ENCODE results near the gene ZNF492.
A peak's percentile ranks its signal among the peaks of the same experiment; 100 is the strongest.

Gene ZNF492

DNA sequence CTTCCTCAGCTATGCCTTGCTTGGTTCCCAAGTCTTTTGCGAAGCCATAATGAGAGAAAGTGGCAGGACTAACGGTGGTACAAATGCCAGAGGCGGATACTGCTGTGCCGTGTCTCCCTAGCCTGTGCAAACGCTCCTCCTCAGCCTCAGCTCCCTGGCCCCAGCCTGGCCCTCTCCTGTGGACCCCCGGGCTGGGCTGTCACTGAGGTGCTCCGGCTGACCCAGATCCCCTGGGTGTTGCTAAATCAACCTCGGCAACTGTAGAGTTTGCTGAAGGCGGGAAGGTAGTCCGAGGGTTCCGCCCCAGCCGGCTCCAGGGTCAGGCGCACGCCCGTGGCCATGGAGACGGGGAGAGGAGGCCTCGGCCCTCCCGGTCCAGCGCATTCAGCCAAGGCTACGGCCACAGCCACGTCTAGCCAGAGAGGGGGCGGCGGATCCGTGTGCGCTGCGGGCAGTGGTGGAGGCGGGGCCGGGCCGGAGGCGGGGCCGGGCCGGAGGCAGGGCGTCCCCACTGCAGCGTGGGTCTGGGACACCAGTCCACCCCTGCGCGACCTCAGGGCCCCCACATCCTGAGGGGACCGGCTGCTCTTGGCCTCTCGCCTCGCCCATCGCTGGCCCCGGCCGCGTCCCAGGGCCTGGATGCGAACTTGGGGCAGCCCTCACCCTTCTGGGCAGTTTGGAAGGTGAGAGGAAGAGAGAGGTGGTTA lies 16.4 kb upstream of the ZNF492 start:
- no peaks in the 10 kb centered on the region for H3K36me3 ChIP-seq (ENCODE audit: control insufficient read depth in 2 of 2, insufficient read depth in 2 of 2, low read length in 2 of 2)
- H3K9ac ChIP-seq (ENCODE audit: low read length in 2 of 2) = no peak overlapping the region
- peaks cover 0 to 5% of the 10 kb centered on the region in 2 donors for H3K27me3 ChIP-seq (ENCODE audit: control insufficient read depth in 1 of 2, insufficient read depth in 2 of 2, low read length in 2 of 2)
- H3K4me3 ChIP-seq (ENCODE audit: low read length in 2 of 2) = no peak overlapping the region
- H3K9me3 ChIP-seq (ENCODE audit: control insufficient read depth in 2 of 2, low read length in 2 of 2) = no peaks in the 10 kb centered on the region
- no peak overlapping the region for H3K27ac ChIP-seq (ENCODE audit: low read length)
- H3K4me1 ChIP-seq (ENCODE audit: control insufficient read depth, insufficient read depth, low read length) = peaks cover 2% of the 10 kb centered on the region

DNA sequence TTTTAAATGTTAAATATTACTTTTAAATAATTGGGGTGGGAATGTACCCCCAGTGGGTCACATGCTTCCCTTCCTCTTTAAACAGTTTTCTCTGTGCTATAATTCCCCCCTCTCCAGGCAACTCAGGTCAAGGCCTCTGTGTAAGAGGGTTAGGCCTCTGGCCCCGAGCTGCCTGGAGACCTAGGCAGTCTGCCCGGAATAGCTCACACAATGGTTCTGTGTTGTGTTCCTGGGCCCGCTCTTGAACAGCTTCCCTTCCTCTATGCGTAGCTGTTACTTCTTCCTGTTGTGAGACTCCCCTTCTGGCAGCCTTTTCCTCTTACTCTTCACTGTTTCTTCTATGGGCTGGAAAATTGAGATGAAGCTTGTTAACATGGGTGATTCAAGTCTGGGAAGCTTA lies 14.8 kb upstream of the ZNF492 start:
- Histone ChIP-seq H3K27me3 (ENCODE audit: control insufficient read depth in 1 of 2, insufficient read depth in 2 of 2, low read length in 2 of 2) (peaks cover 7 to 9% of the 10 kb centered on the region in 2 donors), H3K9me3 (ENCODE audit: control insufficient read depth in 2 of 2, low read length in 2 of 2) (no peaks in the 10 kb centered on the region), H3K36me3 (ENCODE audit: control insufficient read depth in 2 of 2, insufficient read depth in 2 of 2, low read length in 2 of 2) (no peaks in the 10 kb centered on the region), H3K27ac (ENCODE audit: low read length) (no peak overlapping the region), H3K4me1 (ENCODE audit: control insufficient read depth, insufficient read depth, low read length) (peaks cover 2% of the 10 kb centered on the region), H3K9ac (ENCODE audit: low read length in 2 of 2) (no peak overlapping the region), H3K4me3 (ENCODE audit: low read length in 2 of 2) (no peak overlapping the region)

- no peaks in the 10 kb centered on the region for H3K36me3 ChIP-seq (ENCODE audit: control insufficient read depth in 2 of 2, insufficient read depth in 2 of 2, low read length in 2 of 2)
- no peak overlapping the region for H3K4me3 ChIP-seq (ENCODE audit: low read length in 2 of 2)
- no peaks in the 10 kb centered on the region for H3K9me3 ChIP-seq (ENCODE audit: control insufficient read depth in 2 of 2, low read length in 2 of 2)
- H3K27me3 ChIP-seq (ENCODE audit: control insufficient read depth in 1 of 2, insufficient read depth in 2 of 2, low read length in 2 of 2) = peaks cover 7 to 9% of the 10 kb centered on the region in 2 donors
- H3K27ac ChIP-seq (ENCODE audit: low read length) = no peak overlapping the region
- peaks cover 2% of the 10 kb centered on the region for H3K4me1 ChIP-seq (ENCODE audit: control insufficient read depth, insufficient read depth, low read length)
- no peak overlapping the region for H3K9ac ChIP-seq (ENCODE audit: low read length in 2 of 2)
These were observed 14.2 kb upstream of the ZNF492 start for GRCh38 chr19:22619932-22620331.

DNA sequence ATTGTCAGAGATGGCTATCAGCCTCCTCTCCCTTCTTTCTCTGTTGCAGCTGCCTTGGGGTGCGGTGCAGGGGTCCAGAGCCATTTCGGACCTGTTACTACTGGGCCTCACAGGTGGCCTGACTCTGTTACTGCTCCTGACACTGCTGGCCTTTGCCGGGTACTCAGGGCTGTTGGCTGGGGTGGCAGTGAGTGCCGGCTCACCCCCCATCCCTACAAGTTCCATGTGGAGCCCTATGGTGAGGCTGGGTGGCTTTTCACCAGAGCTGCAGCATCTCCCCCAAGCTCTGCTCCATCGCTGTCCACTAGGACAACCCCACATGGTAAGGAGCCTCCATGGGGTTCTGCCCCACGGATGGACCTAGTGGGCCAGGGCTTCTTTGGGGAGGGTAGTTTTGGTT lies 13.7 kb upstream of the ZNF492 start:
- peaks cover 7 to 9% of the 10 kb centered on the region in 2 donors for H3K27me3 ChIP-seq (ENCODE audit: control insufficient read depth in 1 of 2, insufficient read depth in 2 of 2, low read length in 2 of 2)
- peaks cover 2% of the 10 kb centered on the region for H3K4me1 ChIP-seq (ENCODE audit: control insufficient read depth, insufficient read depth, low read length)
- H3K27ac ChIP-seq (ENCODE audit: low read length) = no peak overlapping the region
- no peak overlapping the region for H3K4me3 ChIP-seq (ENCODE audit: low read length in 2 of 2)
- no peaks in the 10 kb centered on the region for H3K9me3 ChIP-seq (ENCODE audit: control insufficient read depth in 2 of 2, low read length in 2 of 2)
- H3K36me3 ChIP-seq (ENCODE audit: control insufficient read depth in 2 of 2, insufficient read depth in 2 of 2, low read length in 2 of 2) = no peaks in the 10 kb centered on the region
- H3K9ac ChIP-seq (ENCODE audit: low read length in 2 of 2) = no peak overlapping the region

GRCh38 chr19:22620912-22621311 lies 13.2 kb upstream of the ZNF492 start:
- peaks cover 2% of the 10 kb centered on the region for H3K4me1 ChIP-seq (ENCODE audit: control insufficient read depth, insufficient read depth, low read length)
- peaks cover 7 to 9% of the 10 kb centered on the region in 2 donors for H3K27me3 ChIP-seq (ENCODE audit: control insufficient read depth in 1 of 2, insufficient read depth in 2 of 2, low read length in 2 of 2)
- H3K4me3 ChIP-seq (ENCODE audit: low read length in 2 of 2) = no peak overlapping the region
- H3K9me3 ChIP-seq (ENCODE audit: control insufficient read depth in 2 of 2, low read length in 2 of 2) = no peaks in the 10 kb centered on the region
- H3K36me3 ChIP-seq (ENCODE audit: control insufficient read depth in 2 of 2, insufficient read depth in 2 of 2, low read length in 2 of 2) = no peaks in the 10 kb centered on the region
- no peak overlapping the region for H3K9ac ChIP-seq (ENCODE audit: low read length in 2 of 2)
- H3K27ac ChIP-seq (ENCODE audit: low read length) = no peak overlapping the region

- no peaks in the 10 kb centered on the region for H3K9me3 ChIP-seq (ENCODE audit: control insufficient read depth in 2 of 2, low read length in 2 of 2)
- H3K27me3 ChIP-seq (ENCODE audit: control insufficient read depth in 1 of 2, insufficient read depth in 2 of 2, low read length in 2 of 2) = peaks cover 7 to 9% of the 10 kb centered on the region in 2 donors
- no peak overlapping the region for H3K4me3 ChIP-seq (ENCODE audit: low read length in 2 of 2)
- H3K4me1 ChIP-seq (ENCODE audit: control insufficient read depth, insufficient read depth, low read length) = peaks cover 2% of the 10 kb centered on the region
- H3K36me3 ChIP-seq (ENCODE audit: control insufficient read depth in 2 of 2, insufficient read depth in 2 of 2, low read length in 2 of 2) = no peaks in the 10 kb centered on the region
- H3K9ac ChIP-seq (ENCODE audit: low read length in 2 of 2) = no peak overlapping the region
- no peak overlapping the region for H3K27ac ChIP-seq (ENCODE audit: low read length)
These were observed 12.1 kb upstream of the ZNF492 start for GRCh38 chr19:22622020-22622419.

GRCh38 chr19:22622901-22623840 lies 11.0 kb upstream of the ZNF492 start:
- H3K27me3 ChIP-seq (ENCODE audit: control insufficient read depth in 1 of 2, insufficient read depth in 2 of 2, low read length in 2 of 2) = peaks cover 7 to 9% of the 10 kb centered on the region in 2 donors
- peak overlapping the region in 1 of 2 donors; percentile 22 for H3K4me3 ChIP-seq (ENCODE audit: low read length in 2 of 2)
- no peak overlapping the region for H3K9ac ChIP-seq (ENCODE audit: low read length in 2 of 2)
- H3K36me3 ChIP-seq (ENCODE audit: control insufficient read depth in 2 of 2, insufficient read depth in 2 of 2, low read length in 2 of 2) = no peaks in the 10 kb centered on the region
- H3K4me1 ChIP-seq (ENCODE audit: control insufficient read depth, insufficient read depth, low read length) = no peaks in the 10 kb centered on the region
- H3K9me3 ChIP-seq (ENCODE audit: control insufficient read depth in 2 of 2, low read length in 2 of 2) = no peaks in the 10 kb centered on the region
- H3K27ac ChIP-seq (ENCODE audit: low read length) = no peak overlapping the region

- Histone ChIP-seq H3K36me3 (ENCODE audit: control insufficient read depth in 2 of 2, insufficient read depth in 2 of 2, low read length in 2 of 2) (no peaks in the 10 kb centered on the region), H3K9me3 (ENCODE audit: control insufficient read depth in 2 of 2, low read length in 2 of 2) (no peaks in the 10 kb centered on the region), H3K4me3 (ENCODE audit: low read length in 2 of 2) (no peak overlapping the region), H3K27me3 (ENCODE audit: control insufficient read depth in 1 of 2, insufficient read depth in 2 of 2, low read length in 2 of 2) (peaks cover 7 to 9% of the 10 kb centered on the region in 2 donors), H3K4me1 (ENCODE audit: control insufficient read depth, insufficient read depth, low read length) (no peaks in the 10 kb centered on the region), H3K9ac (ENCODE audit: low read length in 2 of 2) (no peak overlapping the region), H3K27ac (ENCODE audit: low read length) (no peak overlapping the region)
These were observed 10.3 kb upstream of the ZNF492 start for GRCh38 chr19:22623841-22624221.

GRCh38 chr19:22625266-22626035 lies 8.7 kb upstream of the ZNF492 start:
- no peaks in the 10 kb centered on the region for H3K4me1 ChIP-seq (ENCODE audit: control insufficient read depth, insufficient read depth, low read length)
- H3K27ac ChIP-seq (ENCODE audit: low read length) = no peak overlapping the region
- H3K9me3 ChIP-seq (ENCODE audit: control insufficient read depth in 2 of 2, low read length in 2 of 2) = no peaks in the 10 kb centered on the region
- H3K4me3 ChIP-seq (ENCODE audit: low read length in 2 of 2) = no peak overlapping the region
- peaks cover 5 to 9% of the 10 kb centered on the region in 2 donors for H3K27me3 ChIP-seq (ENCODE audit: control insufficient read depth in 1 of 2, insufficient read depth in 2 of 2, low read length in 2 of 2)
- no peak overlapping the region for H3K9ac ChIP-seq (ENCODE audit: low read length in 2 of 2)
- no peaks in the 10 kb centered on the region for H3K36me3 ChIP-seq (ENCODE audit: control insufficient read depth in 2 of 2, insufficient read depth in 2 of 2, low read length in 2 of 2)

DNA sequence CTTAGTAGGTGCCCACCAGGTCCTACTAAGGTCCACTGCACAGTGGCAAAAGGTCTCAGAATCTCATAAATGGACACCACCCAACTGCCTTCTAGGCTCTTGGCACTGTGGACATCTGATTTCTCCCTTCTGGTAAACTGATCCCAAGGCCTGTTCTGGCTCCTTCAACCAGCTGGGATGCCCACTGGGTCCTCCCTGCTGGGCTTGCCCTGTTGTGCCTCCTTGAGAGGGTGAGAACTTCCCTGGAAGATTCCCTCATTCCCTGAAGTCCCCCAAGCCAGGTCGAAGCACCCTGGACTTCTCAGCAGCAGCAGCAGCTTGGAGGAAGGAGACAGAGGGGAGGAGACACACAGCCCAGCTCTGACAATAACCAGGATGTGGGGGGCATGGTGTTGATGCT lies 6.6 kb upstream of the ZNF492 start:
- H3K27me3 ChIP-seq (ENCODE audit: control insufficient read depth in 1 of 2, insufficient read depth in 2 of 2, low read length in 2 of 2) = peaks cover 3 to 9% of the 10 kb centered on the region in 2 donors
- H3K9ac ChIP-seq (ENCODE audit: low read length in 2 of 2) = no peak overlapping the region
- H3K9me3 ChIP-seq (ENCODE audit: control insufficient read depth in 2 of 2, low read length in 2 of 2) = no peaks in the 10 kb centered on the region
- no peaks in the 10 kb centered on the region for H3K4me1 ChIP-seq (ENCODE audit: control insufficient read depth, insufficient read depth, low read length)
- no peak overlapping the region for H3K27ac ChIP-seq (ENCODE audit: low read length)
- H3K4me3 ChIP-seq (ENCODE audit: low read length in 2 of 2) = no peak overlapping the region
- no peaks in the 10 kb centered on the region for H3K36me3 ChIP-seq (ENCODE audit: control insufficient read depth in 2 of 2, insufficient read depth in 2 of 2, low read length in 2 of 2)
